HG03354 (cell line): ENCODE measurements around the gene DLX2.
"Not testable (repeated sequence)": the region's sequence is repeated elsewhere in the genome, so short reads cannot be mapped to it uniquely, and the experiment has no call there.

ENCODE experiments used
- ATAC-seq: cut with Tn5 transposase; IDR thresholded peaks from one replicate; pipeline ENCODE4 v1.9.1; 2021; ENCODE audit warnings: mild to moderate bottlenecking; ENCODE audit not compliant: unreplicated experiment, poor library complexity, severe bottlenecking

The DLX2 gene

GRCh38 chr2:172065111-172065510 is 37.6 kb downstream of the DLX2 start:
- ATAC-seq: no peak

- no peak for ATAC-seq
These were observed 39.3 kb downstream of the DLX2 start for GRCh38 chr2:172063446-172063845.

GRCh38 chr2:172062402-172063004 is 40.2 kb downstream of the DLX2 start:
- no peak for ATAC-seq

- ATAC-seq: not testable (repeated sequence)
These were observed 42.6 kb downstream of the DLX2 start for GRCh38 chr2:172060118-172060517.

- no peak for ATAC-seq
These were observed 44.0 kb downstream of the DLX2 start for GRCh38 chr2:172058660-172059059.

GRCh38 chr2:172056293-172056692 is 46.4 kb downstream of the DLX2 start:
- no peak for ATAC-seq

GRCh38 chr2:172053486-172053885 is 49.2 kb downstream of the DLX2 start:
- ATAC-seq: no peak

GRCh38 chr2:172052000-172052983 is 50.4 kb downstream of the DLX2 start:
- no peak for ATAC-seq

GRCh38 chr2:172050479-172051125 is 52.1 kb downstream of the DLX2 start:
- no peak for ATAC-seq

- no peak for ATAC-seq
These were observed 53.1 kb downstream of the DLX2 start for GRCh38 chr2:172049567-172050120.
